ENCODE data around the gene KDR.

Gene KDR

GRCh38 chr4:55125087-55125721 lies at the start of gene KDR:
KDR (minus strand) TSS chr4:55125595; CDS start chr4:55125293, 302 bp downstream.
- no peak for DNase-seq

- DNase-seq: no peak
Observed at GRCh38 chr4:55173580-55173979, 48.2 kb upstream of the KDR start.

- no peak for DNase-seq
Observed at GRCh38 chr4:55172694-55173287, 47.4 kb upstream of the KDR start.

GRCh38 chr4:55170462-55170861 lies 45.1 kb upstream of the KDR start:
- DNase-seq: no peak

GRCh38 chr4:55169352-55169961 lies 44.1 kb upstream of the KDR start:
- DNase-seq: no peak

DNA sequence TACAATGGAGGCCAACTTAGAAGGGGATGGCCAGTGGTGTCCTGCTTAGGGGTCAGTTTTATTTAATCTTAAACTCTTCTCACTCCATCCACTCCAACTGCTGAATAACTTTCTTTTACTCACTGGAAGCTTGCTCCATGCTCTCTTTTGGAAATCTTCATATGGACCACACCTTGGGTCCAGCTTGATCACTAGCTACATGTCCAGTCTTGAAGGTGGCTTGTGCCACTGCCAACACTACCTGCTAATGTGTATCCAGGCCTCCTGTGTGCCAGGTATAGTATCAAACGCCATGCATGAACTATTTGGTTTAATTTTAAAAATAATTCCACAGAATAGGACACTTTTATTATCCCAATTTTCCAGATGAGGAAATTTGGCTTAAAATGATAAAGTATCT lies 37.0 kb upstream of the KDR start:
- no peak for DNase-seq

DNA sequence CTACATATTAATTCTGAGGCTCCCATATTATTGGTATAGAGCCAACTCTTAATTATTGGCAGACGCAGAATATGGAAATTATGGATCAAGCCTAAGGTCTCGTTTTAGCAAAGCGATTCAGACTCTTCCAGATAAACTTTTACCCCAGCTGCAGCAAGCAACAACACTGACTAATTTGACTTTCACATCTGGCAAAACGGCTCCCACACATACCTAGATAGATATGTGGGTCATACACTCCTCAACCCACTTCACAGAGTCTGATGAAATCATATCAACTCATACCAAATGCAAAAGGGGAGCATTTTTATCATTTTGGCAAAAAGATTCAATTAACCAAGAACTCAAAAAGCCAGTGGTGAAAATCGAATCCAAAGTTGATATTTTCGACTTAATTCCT lies 36.3 kb upstream of the KDR start:
- no peak for DNase-seq

- no peak for DNase-seq
Observed at GRCh38 chr4:55159851-55160250, 34.5 kb upstream of the KDR start.

GRCh38 chr4:55158957-55159356 lies 33.6 kb upstream of the KDR start:
- no peak for DNase-seq

GRCh38 chr4:55157559-55158277 lies 32.3 kb upstream of the KDR start:
- no peak for DNase-seq

DNA sequence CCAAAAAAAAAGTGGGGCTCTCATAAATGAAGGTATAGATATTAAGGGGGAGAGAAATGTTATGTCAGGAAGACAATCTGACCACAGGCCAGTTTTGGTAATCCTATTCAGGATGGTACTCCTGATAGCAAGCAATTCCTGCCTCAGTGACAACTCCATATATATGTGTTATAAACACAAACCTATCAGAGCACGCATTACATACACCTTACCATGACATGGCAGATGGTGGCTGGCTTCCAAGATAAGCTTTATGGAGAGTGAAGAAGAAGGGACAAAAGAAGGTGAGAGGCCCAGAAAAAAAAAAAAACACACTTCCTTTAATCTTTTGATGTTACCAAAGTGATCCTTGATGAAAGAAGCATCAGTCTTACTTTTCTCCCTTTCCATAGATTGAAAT lies 29.5 kb upstream of the KDR start:
- DNase-seq: no peak

DNA sequence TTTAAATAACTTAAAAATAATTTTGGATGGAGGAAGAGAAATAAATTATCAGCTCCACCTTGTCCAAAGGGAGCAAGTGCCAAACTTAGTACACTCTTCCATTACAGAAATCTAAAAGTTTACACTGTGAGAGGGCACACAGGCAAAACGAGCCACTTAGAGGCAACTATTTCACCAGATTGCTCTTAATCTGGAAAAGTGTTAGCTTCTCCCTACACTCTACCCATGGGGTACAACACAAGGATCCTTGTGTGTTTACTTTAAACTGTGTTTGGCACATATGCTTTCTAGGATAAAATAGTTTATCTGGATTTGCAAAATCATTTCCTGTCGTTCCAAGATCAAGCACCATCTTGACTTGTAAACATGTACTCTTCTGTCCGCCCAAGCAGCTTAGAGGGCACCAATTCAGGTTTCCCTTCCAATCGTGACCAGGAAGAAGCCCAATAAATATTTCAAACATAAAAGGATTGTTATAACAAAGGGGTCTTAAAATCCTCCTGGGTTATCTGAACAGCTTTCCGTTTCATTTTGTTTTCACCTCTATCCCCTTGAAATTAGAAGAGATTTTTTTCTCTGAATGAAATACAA lies 29.0 kb upstream of the KDR start:
- DNase-seq: no peak

- no peak for DNase-seq
Observed at GRCh38 chr4:55143858-55144257, 18.5 kb upstream of the KDR start.

- no peak for DNase-seq
Observed at GRCh38 chr4:55138367-55138766, 13.0 kb upstream of the KDR start.

GRCh38 chr4:55136634-55137033 lies 11.2 kb upstream of the KDR start:
- no peak for DNase-seq

- DNase-seq: no peak
Observed at GRCh38 chr4:55133951-55134350, 8.6 kb upstream of the KDR start.

DNA sequence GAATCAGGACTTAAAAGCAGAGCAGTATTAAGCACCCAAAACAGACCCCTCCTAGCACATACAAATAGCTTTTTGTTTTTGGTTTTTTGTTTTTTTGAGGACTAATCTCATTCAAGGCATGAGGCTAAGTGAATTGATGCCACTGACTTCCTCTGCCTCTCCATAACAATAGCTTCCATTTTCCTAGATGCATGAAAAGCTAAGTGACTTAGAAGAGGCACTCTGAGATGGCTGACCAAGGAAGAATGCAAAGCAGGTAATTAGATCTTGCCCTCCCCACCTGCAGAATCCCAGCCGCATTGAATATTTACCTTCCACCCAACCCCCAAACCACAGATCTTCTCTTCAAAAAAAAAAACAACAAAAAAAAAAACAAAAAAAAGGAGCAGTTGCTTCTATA lies 7.4 kb upstream of the KDR start:
- DNase-seq: no peak

- no peak for DNase-seq
Observed at GRCh38 chr4:55127521-55127920, 2.1 kb upstream of the KDR start.

DNA sequence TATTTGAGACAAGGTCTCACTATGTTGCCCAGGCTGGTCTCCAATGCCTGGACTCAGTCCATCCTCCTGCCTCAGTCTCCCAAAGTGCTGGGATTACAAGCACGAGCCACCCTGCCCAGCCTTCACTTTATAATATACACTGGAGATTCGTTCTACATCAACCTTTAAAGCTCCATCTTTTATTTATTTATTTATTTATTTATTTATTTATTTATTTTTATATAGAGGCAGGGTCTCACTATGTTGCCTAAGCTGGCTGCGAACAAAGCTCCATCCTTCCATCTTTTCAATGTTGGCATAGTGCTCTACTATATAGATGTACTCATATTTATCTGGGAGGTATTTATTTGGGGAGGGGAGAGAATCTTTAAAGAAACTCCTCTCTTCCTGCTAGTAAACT lies 1.7 kb upstream of the KDR start:
- no peak for DNase-seq

- no peak for DNase-seq
Observed at GRCh38 chr4:55125763-55126541, 557 bp upstream of the KDR start.

DNA sequence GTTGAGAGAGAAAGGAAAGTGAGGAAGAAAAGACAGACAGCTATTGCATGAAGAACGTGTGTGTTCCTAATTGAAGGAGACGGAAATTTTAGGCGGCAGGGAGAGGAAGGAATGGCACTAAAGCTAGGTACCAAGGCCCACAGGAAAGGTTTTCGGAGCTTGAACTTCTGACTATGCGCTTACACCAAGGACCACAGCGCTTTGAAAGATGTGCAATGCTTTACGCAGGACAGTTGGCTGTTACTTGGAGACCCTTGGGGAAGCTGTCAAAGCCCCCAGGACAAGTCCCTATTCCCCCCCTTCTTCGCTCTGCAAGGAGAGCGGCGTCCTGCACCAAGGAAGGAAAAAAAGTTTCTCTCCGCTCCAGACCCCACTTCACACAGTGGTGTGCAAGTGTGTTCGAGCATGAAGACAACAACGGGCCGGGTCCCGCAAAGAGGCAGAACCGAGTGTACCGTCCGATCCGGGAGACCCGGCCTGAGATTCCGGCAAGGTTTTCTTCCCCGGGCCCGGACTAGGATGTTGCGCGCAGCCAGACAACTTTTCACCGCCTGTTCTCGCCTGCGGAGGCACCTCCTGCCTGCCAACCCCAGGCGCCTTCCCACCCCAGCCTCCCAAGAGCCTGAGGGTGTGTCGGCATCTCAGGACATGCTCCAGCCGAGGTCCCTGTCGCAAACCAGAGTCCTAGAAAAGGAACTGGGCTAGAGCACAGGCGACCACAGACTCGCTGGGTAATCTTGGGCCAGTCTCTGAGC lies 896 bp downstream of the KDR start:
- no peak for DNase-seq

- DNase-seq: no peak
Observed at GRCh38 chr4:55123791-55124190, 1.6 kb downstream of the KDR start.

Measured in DMS79 treated with DMSO at 0.1 percent for 48 hours (cell line).